Fibroblast of villous mesenchyme (primary cell): Measurements from ENCODE around the gene SLC39A9. TPM values are rescaled to one million over a fixed set of nuclear protein-coding genes. Genes with fewer than 3 reads are reported as not detected.
A peak's percentile ranks its signal among the peaks of the same experiment; 100 is the strongest.

Source experiments
- DNase-seq: peaks from one replicate; pipeline ENCODE4 v3.0.0-alpha.2; 2010; ENCODE audit warnings: low read depth
- H3K4me3 ChIP-seq: 2 replicates; pipeline ENCODE4 v1.5.1; 2011; ENCODE audit warnings: low read depth, mild to moderate bottlenecking, low read length
- total RNA-seq: library from RNA; depleted of rRNA; stranded (reverse); fragments of >200 nt; gene quantifications from 2 replicates; pipeline ENCODE4 v1.2.3, GENCODE V29; 2012
- TF ChIP-seq, protein P1 (sequence below): IDR thresholded peaks from 2 replicates; pipeline ENCODE4 v1.5.1; 2012; ENCODE audit warnings: low read depth, mild to moderate bottlenecking, low read length; ENCODE audit not compliant: insufficient read depth

SLC39A9 gene
- total RNA-seq, 1 donor, result 159 TPM

DNA sequence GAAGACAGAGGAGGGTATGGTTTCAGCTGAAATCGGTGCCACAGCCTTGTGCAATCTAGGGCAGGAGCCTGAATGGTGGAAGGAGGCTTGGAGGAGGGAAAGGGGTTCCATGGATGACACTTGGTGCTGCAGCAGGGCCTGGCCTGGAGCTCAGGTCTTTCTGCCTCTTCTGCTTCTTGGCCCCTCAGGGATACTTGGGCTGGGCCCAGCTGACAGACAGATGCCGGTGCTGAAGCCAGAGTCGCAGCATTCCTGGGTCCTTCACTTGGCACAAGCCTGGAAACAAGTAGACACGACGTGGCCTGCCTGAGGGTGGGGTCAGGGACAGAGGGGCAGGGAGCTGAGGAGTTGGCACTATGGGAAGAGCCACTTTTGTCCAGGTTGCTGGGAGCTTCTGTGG is 81.6 kb downstream of the SLC39A9 start:
- DNase-seq, result no peak
- H3K4me3 ChIP-seq, result no peak overlapping the region
- TF ChIP-seq, protein P1, sequence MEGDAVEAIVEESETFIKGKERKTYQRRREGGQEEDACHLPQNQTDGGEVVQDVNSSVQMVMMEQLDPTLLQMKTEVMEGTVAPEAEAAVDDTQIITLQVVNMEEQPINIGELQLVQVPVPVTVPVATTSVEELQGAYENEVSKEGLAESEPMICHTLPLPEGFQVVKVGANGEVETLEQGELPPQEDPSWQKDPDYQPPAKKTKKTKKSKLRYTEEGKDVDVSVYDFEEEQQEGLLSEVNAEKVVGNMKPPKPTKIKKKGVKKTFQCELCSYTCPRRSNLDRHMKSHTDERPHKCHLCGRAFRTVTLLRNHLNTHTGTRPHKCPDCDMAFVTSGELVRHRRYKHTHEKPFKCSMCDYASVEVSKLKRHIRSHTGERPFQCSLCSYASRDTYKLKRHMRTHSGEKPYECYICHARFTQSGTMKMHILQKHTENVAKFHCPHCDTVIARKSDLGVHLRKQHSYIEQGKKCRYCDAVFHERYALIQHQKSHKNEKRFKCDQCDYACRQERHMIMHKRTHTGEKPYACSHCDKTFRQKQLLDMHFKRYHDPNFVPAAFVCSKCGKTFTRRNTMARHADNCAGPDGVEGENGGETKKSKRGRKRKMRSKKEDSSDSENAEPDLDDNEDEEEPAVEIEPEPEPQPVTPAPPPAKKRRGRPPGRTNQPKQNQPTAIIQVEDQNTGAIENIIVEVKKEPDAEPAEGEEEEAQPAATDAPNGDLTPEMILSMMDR, result no peak

DNA sequence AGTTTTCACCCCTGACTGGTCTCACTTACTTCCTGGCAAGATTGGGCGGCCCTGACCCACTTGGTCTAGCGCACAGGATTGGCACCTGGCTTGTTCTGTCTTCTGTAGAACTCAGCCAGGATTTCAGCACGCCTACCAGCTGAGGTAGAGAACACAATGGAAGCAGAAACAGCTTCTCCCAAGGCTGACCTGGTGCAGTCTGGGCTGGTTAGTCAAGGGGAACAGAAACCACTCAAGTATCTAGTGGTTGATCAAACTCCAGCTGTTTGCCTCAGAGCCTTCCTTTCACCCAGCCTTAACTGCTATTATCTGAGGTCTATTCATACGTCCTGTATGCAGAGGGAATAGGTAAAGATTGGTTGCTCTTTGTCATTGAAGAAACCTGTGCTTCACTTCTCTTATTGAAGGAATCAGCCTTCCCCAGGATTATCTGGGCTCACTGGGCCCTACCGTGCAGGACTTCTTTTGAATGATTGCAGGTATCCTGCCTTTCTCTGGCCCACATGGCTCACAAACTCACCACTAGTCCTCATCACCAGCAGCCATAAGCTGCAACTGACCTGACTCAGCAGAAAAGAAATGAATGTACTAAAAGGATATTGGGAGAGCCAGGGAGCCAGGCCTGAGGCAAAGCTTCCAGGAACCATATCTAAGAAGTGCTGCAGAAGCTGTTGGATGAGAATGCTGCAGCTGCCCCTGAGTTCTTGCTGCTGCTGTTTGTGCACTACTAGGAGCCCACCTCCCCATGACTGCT is 83.5 kb downstream of the SLC39A9 start:
- TF ChIP-seq, protein P1, result no peak
- no peak overlapping the region for H3K4me3 ChIP-seq

DNA sequence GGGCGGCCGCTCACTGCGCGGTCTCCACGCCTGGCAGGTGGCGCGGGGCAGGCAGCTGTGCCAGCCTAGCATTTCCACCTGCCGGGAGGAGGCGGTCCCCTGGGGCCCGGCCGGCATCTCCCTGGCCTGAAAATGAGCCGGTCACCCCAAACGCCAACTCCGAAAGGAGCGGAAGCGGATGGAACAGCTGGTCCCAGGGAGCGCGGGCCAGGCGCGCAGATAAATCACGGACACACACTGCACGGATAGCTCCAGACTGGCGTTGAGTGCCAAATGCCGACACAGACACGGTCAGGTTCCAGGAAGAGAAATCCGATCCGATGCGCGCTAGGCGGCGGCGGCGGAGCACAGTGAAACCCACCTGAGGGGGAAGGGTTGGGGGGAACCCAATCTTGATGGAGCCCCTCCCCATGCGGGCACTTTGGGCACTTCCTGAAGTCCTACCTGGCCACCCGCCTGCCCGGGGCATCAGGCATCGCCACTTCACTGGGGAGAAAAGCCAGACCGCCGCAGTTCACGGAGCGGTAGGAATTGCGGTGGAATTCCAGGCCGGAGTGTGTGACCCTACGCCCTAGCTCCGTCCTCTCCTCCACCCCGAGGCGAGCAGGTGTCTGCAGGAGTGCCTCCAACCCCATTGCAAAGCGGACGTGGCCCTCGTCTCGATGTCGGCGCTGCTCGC is 85.4 kb downstream of the SLC39A9 start:
- peak; percentile 7 for DNase-seq
- no peak overlapping the region for H3K4me3 ChIP-seq
- TF ChIP-seq, protein P1, result no peak

More for the DNA sequence above, 83.5 kb downstream of the SLC39A9 start:
- DNase-seq, result no peak

DNA sequence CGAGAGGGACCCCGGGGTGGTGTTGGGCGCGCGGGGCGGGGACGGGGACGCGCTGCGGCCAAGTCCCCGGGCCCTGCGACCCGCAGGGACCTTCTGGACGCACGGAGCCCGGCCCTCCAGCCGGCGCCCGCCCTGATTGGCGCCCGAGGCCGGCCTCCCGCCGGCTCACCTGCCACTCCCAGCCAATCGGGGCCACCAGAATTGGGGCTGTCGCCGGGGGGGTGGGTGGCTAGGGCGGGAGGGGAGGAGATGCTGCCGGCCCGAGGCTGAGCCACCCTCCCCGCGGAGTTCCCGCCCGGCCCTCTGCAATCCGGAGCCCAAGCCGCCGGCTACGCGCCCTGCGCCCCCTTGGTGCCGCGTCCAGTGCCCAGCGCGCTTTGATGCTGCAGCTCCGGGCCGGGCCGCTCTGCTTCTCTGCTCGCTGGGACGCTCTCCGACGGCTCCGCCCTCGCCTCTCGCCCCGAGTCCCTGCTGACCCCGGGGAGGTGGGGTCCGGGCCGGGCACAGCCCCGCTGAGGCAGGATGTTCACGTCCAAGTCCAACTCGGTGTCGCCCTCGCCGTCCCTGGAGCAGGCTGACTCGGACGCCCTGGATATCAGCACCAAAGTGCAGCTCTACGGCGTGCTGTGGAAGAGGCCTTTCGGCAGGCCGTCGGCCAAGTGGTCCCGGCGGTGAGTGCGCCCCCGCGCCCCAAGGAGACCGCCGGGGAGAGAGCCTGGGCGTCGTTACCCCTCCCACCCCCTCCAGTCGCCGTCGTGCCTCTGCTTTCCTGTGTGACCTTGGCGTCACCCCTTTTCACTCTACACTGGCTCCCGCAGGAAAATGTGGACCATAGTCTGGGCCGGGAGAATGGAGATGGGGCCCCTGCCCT is 86.2 kb downstream of the SLC39A9 start, which contains the start of gene PLEKHD1:
PLEKHD1 (plus strand) TSS at position 285 of the 871 bp plus-strand sequence; CDS start at position 523, 238 bp downstream.
- TF ChIP-seq, protein P1, result no peak
- DNase-seq, result no peak
- no peak within 1 kb of the TSS for H3K4me3 ChIP-seq

DNA sequence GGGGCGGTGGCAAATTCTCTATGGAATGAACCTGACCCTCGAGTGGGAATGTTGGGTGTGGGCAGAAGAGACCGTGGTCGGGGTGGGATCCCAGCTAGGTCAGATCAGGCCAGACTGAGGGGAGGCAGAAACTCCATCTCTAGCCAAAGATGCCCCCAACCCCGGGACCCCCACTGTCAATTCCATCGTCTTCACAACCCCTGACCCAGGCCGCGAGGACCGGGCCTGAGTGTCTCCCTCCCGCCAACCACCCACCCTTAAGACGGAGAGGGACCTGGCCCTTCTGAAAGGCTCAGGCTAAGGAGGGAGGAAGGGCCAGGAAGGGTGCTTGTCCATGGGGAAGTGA is 86.8 kb downstream of the SLC39A9 start:
- no peak overlapping the region for H3K4me3 ChIP-seq
- TF ChIP-seq, protein P1, result no peak
- no peak for DNase-seq

DNA sequence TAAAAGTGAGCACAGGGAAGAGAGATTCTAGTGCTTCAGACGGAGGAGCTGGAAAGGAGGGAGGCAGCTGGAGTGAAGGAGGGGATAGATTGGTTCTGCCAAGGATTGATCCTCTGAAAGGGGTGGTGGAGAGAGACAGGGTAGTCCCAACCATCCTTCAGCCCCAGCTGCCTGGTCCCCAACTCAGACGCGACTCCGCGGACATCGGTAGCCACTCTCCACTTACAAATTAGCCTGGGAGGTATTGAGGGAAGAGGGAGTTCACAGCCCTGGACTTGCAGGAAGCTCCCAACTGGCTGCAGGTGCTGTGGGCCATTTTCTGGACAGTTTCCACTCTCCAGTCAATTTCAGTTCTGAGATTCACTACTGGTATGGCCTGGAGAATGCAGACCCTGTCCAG is 87.2 kb downstream of the SLC39A9 start:
- TF ChIP-seq, protein P1, result no peak
- DNase-seq, result no peak
- no peak overlapping the region for H3K4me3 ChIP-seq
